Measurements from ENCODE around the gene CCDC134.

CCDC134 gene

DNA sequence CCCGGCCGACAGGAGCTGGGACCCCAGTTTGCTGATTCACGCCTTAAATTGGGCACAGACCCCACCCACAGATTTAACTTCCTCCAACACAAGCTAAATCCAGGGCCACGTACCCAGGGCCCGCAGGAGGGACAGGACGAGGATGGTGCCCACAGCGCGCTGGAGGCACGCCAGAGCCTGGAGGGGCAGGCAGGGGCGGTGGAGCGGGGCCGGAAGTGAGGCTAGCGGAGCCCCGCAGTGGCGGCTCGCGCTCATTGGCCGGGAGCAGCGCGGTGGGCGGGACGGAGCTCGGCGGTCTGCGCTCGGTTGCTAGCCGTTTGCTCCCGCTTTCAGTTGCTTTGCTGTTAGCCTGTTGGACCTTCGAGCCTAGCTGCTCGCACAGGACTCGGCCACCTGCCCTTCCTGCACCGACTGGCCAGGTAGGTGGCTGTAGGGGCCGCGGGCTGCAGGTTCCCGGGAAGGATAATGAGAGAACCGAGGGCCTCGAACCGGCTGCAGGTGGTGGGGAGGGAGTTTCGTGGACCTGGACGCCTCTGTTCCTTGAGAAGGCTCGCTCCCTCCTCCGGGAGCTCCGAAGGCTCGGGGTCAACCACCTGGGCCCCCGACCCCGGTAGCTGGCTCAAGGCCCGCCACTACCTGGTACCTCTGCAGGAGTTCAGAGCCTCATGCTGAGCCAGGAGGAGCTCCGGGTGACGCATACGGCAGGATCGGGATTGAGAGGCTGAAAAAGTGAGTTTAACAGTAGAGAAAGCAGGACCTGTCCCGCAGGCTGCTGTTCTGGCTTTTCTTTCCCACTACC, at the start of gene CCDC134:
Gene CCDC134 (plus strand): TSS at position 332 of the 799 bp plus-strand sequence. CDS start 8,212 bp downstream, outside the sequence.
- DNase-seq = peak; percentile 27

DNA sequence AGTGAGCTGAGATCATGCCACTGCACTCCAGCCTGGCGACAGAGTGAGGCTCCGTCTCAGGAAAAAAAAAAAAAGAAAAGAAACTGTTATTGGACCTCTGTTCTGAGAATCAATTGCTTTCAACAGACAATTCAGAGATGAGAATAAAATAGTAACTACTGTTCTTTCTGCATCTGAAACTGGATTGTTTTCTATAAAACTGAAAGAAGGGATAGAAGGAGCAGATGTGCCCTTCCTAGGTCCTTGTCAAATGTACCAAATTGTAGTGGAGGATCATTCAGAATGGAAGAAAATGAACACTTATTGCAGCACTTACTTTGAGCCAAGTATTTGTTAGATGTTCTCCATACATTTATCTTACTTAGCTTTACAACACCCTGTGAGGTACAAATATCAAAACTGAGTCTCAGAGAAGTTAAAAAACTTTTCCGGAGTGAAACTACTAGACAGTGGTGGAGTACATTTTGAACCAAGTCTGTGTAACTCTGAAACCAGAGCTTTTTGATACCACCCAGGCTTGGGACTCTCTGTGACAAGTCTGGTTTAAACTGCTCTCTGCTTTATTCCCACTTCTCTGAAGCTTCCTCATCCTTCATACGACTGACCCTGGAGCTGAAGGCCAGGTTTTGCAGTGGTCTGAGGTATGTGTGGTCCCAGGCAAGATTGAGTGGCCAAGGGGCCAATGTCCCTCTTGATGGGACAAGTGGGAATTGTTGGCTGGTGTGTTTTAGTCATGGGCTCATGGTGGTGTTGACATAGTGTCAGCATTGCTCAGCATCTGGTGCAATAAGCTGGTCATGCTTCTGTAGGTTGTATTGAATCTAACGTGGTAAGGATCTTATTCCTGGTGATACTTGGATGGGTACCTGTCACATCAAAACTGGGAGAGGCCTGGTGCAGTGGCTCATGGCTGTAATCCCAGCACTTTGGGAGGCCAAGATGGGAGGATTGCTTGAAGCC, 48.2 kb upstream of the CCDC134 start:
- no peak for DNase-seq

DNA sequence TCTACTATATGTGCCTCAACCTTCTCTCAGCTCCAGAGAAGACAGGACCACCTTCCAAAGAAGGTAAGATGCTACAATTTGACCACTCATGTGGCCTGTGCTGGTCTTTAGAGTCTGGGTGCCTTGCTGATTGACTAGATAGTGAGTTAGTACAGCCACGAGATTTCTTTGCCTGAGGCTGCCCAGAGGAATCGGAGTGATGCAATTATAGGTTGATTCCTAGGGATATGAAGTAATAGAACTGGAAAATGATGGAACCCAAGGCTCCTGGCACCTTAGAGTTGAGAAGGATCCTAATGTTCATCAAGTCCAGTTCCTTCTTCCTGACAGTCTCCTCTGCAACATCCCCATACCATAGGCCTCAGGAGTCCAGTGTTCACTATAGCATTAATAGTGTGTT, 46.5 kb upstream of the CCDC134 start:
- DNase-seq = no peak

DNA sequence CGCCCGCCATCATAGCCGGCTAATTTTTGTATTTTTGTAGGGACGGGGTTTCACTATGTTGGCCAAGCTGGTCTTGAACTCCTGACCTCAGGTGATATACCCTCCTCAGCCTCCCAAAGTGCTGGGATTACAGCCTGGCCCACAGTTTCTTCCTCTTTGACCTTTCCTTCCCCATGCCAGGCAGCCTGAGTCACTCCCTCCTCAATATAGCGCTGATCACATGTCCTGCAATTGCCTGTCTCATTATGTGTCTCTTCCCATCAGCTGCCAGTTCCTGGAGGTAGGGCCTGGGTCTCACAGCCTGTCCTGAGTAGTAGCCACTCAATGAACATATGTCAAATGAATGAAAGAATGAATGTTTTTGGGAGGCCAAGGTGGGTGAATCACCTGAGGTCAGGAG, 43.0 kb upstream of the CCDC134 start:
- no peak for DNase-seq

DNA sequence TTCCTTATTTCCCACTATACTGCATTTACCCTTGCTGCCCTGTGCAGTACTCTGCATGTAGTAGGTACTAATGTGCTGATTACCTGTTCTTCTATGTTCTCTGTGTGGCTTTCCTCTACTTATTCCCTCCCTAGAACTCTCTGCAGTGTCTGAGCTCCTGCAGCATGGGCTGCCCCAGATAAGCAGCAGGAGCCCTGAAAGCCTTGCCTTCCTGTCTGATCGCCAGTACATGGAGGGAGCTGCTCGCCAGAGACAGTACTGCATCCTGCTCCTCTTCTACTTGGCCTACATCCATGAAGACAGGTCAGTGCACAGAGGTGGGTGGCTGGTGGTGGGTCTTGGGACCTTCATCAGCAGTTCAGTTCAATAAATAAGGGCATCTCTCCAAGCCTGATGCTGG, 42.2 kb upstream of the CCDC134 start:
- DNase-seq = no peak

DNA sequence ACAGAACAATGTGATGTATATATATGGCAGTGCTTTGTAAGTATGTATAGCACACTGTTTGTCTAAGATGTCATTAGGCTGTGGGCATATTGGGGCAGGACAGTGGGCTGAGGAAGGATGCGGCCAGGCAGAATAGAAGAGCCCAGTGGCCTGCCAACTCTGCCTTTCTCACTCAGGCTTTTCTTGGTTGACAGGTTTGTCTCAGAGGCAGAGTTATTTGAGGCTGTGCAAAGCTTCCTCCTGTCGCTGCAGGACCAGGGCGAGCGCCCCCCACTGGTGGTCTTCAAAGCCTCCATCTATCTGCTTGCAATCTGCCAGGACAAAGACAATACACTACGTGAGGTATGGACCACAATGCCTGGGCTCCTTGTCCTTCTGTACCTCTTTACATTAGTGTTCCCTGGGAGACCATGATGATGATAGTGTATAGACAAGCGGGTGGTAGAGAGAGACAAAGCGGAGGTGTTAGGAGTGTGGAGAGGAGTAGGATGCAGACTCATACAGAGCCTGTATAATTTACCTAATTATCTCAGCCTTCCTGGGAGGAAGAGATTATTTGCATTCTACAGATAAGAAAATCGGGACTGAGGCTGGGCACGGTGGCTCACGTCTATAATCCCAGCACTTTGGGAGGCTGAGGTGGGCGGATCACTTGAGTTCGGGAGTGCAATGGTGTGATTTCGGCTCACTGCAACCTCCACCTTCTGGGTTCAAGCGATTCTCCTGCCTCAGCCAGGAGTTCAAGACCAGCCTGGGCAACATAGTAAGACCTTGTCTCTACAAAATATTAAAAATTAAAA, 37.3 kb upstream of the CCDC134 start:
- DNase-seq = no peak

DNA sequence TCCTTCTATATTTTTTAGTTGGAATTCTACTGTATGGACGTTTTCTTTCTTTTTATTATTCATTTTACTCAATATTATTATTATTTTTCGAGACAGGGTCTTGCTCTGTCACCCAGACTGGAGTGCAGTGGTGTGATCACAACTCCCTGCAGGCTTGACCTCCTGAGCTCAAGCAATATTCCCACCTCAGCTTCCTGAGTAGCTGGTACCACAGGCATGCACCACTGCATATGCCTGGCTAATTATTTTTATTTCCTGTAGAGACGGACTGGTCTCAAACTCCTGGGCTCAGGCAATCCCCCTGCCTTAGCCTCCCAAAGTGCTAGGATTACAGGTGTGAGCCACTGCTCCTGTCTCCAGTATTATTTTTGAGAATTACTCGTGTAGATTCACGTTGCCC, 34.0 kb upstream of the CCDC134 start:
- no peak for DNase-seq

DNA sequence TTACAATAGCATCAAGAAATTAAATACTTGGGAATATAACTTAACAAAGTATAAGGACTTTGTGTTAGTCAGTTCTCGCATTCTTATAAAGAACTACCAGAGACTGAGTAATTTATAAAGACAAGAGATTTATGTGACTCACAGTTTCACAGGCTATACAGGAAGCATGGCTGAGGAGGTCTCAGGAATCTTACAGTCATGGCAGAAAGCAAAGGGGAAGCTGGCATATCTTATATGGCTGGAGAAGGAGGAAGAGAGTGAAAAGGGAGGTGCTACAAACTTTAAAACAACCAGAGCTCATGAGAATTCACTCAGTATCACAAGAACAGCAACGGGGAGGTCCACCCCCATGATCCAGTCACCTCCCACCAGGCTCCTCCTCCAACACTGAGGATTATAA, 32.0 kb upstream of the CCDC134 start:
- no peak for DNase-seq

DNA sequence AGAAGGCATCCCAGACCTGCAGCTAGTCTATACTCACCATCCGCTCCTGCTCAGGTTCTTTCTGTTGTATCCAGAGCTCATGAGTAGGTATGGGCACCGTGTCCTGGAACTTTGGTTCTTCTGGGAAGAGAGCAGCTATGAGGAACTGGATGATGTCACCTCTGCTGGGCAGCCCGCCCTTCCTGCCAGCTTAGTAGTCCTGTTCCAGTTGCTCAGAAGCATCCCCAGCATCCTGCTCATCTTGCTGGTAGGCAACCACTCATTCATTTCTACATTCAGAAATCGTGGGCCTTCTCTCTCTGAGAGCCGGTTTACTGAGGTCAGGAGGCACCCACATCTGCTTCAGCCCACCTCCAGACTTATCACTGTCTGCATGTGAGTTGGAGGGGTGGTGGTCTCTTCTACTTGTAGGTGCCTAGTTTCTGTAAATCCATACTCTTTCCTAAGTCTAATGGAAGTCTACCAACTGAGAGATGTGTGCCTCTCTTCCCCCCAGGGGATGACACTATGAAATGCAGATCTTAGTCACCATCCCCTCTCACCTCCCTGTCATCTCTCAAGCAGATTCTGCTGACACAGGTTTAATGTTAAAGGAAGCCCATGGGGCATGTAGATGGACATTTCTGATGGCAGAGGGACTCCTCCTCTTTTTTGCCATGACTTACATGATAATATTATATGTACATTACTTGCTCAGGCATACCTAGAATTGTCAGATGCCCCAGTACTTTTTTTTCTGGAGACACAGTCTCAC, 29.6 kb upstream of the CCDC134 start:
- no peak for DNase-seq

DNA sequence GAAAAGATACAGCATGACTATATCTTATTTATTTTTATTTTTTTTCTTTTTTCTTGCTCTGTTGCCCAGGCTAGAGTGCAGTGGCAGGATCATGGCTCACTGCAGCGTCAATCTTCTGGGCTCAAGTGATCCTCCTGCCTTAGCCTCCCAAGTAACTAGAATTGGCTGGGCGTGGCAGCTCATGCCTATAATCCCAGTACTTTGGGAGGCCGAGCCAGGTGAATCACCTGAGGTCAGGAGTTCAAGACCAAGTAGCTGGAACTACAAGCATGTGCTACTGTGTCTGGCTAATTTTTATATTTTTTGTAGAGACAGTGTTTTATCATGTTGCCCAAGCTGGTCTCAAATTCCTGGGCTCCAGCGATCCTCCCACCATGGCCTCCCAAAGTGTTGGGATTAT, 28.3 kb upstream of the CCDC134 start:
- DNase-seq = no peak

DNA sequence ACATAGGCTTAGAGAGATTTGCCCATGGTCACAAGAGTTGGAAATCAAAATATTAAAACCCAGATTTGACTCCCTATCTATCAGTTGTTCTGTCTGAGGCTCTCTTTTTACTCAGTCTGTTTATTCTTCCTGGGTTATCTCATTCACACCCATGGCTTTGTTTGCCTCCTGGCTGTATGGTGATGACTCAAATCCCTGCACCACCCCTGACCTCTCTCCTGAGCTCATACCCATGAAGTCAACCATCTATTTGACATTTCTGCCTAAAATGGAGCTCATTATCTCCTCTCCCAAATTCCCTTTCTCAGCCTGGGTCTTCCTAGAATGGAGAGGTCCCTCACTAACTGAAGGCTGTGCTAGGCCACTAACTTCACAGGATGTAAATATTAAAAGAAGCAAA, 27.8 kb upstream of the CCDC134 start:
- DNase-seq = no peak

DNA sequence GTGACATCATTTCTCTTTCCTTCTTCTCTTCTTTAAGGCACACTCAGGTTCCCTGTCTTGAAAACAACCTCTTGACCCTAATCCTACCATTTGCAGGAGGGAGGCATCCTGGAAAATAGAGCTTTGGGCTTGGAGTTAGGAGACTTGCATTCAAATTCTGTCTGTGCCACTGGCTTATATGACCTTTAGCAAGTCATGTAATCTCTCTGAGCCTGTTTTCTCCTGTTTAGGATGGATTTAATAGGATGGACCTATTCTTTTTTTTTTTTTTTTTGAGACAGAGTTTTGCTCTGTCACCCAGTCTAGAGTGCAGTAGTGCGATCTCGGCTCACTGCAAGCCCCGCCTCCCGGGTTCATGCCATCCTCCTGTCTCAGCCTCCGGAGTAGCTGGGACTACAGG, 25.1 kb upstream of the CCDC134 start:
- DNase-seq = no peak

DNA sequence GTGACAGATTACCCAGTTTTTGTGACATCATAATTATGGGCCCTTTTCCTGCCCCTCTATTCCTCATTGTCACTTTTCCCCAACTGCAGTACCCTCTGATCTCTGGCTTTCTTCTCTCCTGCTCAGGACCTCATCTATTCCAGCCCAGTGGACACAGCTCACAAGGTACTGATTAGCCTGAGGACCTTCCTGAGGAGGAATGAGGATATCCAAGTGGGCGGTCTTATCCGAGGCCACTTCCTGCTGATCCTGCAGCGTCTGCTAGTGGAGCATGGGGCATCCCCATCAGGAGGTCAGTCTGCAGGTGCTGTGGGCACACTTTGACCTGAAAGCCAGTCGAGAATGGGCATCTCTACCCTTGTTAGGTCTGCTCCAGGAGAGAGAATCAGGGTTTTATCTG, 24.5 kb upstream of the CCDC134 start:
- DNase-seq = no peak

DNA sequence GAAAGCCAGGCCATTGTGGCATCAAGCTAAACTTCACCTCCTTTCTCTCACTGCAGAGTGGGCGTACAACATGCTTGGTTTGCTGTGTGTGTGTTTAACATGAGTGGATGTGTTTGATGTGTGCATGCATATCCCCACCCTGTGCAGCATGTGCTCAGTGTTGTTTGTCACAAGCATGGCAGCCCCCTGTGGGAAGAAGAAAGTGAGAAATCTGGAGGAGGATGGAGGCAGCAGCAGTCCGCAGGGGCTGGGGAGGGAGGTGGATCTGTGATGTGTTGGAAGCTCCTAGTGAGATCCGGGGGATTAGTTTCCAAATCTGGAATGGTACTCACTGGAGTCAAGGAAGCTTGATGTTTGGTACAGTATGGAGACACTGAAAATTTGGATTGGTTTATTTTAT, 24.1 kb upstream of the CCDC134 start:
- no peak for DNase-seq

DNA sequence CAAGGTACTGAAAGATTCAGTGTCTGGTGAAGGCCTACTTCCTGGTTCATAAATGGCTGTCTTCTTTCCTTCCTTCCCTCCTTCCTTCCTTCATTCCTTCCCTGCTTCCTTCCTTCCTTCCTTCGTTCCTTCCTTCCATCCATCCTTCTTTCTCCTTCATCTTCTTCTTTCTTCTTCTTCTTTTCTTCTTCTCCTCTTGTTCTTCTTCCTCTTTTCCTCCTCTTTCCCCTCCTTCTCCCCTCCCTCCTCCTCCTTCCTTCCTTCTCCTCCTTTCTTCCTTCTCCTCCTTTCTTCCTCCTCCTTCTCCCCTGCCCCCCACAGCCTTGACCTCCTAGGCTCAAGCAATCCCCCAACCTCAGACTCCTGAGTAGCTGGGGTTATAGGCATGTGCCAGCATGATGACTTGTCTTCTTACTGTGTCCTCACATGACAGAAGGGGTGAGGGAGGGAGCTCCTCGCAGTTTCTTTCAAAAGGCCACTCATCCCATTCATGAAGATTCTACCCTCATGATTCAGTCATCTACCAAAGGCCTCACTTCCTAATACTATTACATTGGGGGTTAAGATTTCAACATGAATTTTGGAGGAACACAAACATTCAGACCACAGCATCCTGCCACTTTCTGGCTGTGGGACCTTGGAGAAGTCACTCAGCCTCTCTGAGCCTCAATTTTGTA, 22.6 kb upstream of the CCDC134 start:
- no peak for DNase-seq

DNA sequence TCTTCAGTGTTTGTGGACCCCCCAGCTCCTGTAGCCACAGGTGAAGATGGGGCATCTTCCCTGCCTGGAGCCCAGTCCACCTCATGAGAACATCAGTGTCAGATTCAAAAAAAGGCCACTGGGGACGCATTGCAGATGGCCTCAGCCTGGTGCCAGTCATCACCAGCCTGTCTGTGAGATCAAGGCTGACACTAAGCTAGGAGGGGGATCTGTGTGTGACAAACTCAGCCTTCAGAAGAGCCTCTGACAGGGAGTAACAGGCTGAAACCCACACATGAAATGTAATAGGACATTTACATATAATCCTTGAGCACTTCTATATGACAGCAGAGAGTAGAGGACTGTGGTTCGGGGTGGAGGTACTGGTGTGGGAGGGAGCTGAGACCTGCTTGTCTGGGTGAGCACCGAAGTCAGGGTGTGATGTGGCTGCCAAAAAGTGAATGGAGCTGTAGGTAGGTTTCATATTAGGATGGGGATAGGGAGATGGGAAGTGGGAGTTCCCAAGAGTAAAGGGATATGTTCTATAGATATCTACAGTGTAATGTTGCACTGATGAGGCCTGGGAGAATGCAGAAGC, 20.5 kb upstream of the CCDC134 start:
- no peak for DNase-seq

DNA sequence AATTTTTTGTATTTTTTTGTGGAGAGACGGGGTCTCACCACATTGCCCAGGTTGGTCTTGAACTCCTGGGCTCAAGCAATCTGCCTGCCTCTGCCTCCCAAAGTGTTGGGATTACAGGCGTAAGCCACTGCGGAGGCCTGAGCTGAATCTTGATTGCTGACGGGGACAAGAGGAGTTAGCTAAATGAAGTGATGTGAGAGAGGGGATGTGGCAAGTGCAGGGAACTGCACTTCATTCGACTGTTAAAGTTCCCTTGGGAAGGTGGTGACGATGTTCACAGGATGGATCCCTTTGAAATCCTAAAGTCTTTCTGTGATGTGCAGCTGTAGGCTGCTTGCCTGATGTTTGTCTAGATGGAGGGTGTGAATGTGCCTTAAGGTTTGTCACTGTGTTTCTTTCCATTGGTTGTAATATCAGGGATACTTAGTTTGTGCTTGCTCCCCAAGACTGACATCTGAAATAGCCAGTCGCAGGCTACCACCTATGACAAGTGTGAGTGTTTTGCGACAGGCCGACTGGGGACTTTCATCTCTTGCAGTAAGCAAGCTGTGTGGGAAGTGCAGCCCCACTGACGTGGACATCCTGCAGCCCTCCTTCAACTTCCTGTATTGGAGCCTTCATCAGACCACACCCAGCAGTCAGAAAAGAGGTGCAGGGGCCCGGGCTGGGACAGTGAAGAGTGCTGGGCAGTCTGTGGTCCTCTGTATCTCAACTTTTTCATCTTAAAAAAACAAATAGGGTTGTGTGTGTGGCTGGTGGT, 19.6 kb upstream of the CCDC134 start:
- no peak for DNase-seq

DNA sequence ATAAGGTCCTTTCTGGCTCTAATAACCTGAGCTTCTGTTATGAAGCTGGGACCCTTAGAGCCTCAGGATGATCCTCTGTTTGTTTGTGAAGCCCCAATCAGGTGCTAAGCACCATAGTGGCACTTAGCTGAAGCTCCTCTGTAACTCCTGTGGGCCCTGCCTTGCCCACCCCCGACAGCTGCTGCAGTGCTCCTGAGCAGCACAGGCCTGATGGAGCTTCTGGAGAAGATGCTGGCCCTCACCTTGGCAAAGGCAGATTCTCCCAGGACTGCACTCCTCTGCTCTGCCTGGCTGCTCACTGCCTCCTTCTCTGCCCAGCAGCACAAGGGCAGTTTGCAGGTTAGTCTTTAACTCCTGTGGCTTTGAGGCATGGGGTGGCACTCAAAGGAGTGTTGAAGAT, 19.0 kb upstream of the CCDC134 start:
- no peak for DNase-seq

DNA sequence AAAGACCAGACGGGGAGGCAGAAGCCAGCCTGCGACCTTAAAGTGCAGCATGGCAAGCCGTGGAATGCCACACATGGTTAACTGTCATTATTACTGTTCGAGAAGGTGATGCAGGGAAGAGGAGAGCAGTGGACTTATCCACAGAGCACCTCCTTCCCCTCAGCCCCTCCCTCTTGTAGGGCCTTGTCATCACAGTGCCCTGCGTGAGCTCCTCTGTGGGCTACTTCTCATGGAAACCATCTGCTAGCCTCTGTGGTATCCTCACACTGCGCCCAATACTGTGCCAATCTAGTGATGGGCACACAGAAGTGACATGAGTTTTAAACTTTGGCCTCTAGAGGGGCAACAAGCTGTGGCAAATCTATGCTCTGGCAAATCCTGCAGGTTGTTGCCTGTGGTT, 18.2 kb upstream of the CCDC134 start:
- DNase-seq = no peak

DNA sequence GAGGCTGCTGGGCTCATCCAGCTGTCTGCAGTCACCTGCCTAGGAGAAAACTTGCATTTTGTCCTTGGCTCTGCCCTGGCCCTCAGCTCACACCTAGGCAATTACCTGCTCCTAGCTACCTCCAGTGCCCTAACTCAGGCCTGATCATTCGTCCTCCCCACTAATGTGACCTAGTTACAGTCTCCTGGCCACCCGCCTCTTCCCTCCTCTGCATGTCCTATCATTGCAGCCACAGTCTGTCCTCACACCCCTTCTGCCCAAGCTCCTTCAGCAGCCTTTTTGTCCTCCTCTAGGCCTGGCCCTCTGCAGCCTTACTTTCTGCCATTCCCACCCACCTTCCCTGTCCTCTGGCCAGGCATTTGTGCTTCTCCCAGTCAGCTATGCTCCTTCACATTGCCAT, 17.7 kb upstream of the CCDC134 start:
- DNase-seq = no peak

DNA sequence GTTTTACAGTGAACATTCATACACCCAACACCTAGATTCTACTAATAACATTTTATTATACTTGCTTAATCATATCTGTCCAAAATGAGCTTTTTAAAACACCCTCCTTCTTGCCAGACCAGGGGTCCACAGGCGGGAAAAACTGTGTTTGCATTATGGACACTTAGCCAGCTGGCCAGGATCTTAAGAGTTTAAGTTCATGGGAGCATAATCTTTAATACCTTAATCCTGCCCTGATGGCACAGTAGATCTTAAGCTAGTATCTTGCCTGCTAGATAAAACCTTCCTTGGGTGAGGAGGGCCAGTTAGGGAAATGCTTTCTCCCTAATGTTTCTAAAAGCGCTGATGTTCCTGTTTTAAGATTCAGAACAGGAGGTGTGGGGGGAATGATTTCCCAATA, 13.1 kb upstream of the CCDC134 start:
- no peak for DNase-seq
